IPS-15b (cell line): ENCODE data around the gene FIBIN.
"Not testable (repeated sequence)": the region's sequence is repeated elsewhere in the genome, so short reads cannot be mapped to it uniquely, and the experiment has no call there.

ENCODE experiments used
- H3K27me3 ChIP-seq: one replicate; pipeline ENCODE4 v1.6.1; 2013; ENCODE audit warnings: low read length; ENCODE audit not compliant: control insufficient read depth, insufficient read depth
- H3K36me3 ChIP-seq: one replicate; pipeline ENCODE4 v1.6.1; 2013; ENCODE audit warnings: low read length; ENCODE audit not compliant: control insufficient read depth, insufficient read depth
- H3K4me1 ChIP-seq: one replicate; pipeline ENCODE4 v1.6.1; 2013; ENCODE audit warnings: mild to moderate bottlenecking, low read length; ENCODE audit not compliant: control insufficient read depth, insufficient read depth
- H3K4me3 ChIP-seq: one replicate; pipeline ENCODE4 v1.5.1; 2013; ENCODE audit warnings: low read depth, low read length
- H3K9ac ChIP-seq: one replicate; pipeline ENCODE4 v1.6.1; 2013; ENCODE audit warnings: low read depth, mild to moderate bottlenecking, low read length
- H3K9me3 ChIP-seq: one replicate; pipeline ENCODE4 v1.6.1; 2013; ENCODE audit warnings: mild to moderate bottlenecking, low read length; ENCODE audit not compliant: control insufficient read depth, insufficient read depth

FIBIN gene

GRCh38 chr11:26958005-26958701 is 35.8 kb upstream of the FIBIN start:
- H3K4me1 ChIP-seq, result no peaks in the 10 kb centered on the region
- no peak overlapping the region for H3K4me3 ChIP-seq
- H3K9ac ChIP-seq, result no peak overlapping the region

GRCh38 chr11:26958702-26959049 is 35.2 kb upstream of the FIBIN start:
- Histone ChIP-seq H3K9me3 (no peaks in the 10 kb centered on the region), H3K36me3 (no peaks in the 10 kb centered on the region), H3K4me3 (no peak overlapping the region), H3K27me3 (no peaks in the 10 kb centered on the region), H3K4me1 (no peaks in the 10 kb centered on the region), H3K9ac (no peak overlapping the region)

More at GRCh38 chr11:26958005-26958701, 35.8 kb upstream of the FIBIN start:
- Histone ChIP-seq H3K36me3 (no peaks in the 10 kb centered on the region), H3K9me3 (no peaks in the 10 kb centered on the region), H3K27me3 (no peaks in the 10 kb centered on the region)

- no peak overlapping the region for H3K4me3 ChIP-seq
- H3K4me1 ChIP-seq, result no peaks in the 10 kb centered on the region
- no peak overlapping the region for H3K9ac ChIP-seq
- no peaks in the 10 kb centered on the region for H3K36me3 ChIP-seq
- H3K27me3 ChIP-seq, result no peaks in the 10 kb centered on the region
- H3K9me3 ChIP-seq, result no peaks in the 10 kb centered on the region
Measured at GRCh38 chr11:26960281-26960680, 33.6 kb upstream of the FIBIN start.

- H3K36me3 ChIP-seq, result no peaks in the 10 kb centered on the region
- H3K27me3 ChIP-seq, result no peaks in the 10 kb centered on the region
- H3K4me3 ChIP-seq, result no peak overlapping the region
- H3K9ac ChIP-seq, result no peak overlapping the region
- H3K4me1 ChIP-seq, result no peaks in the 10 kb centered on the region
- H3K9me3 ChIP-seq, result no peaks in the 10 kb centered on the region
Measured at GRCh38 chr11:26963764-26964163, 30.1 kb upstream of the FIBIN start.

- Histone ChIP-seq H3K4me3 (peak overlapping the region; percentile 41), H3K9me3 (no peaks in the 10 kb centered on the region), H3K36me3 (no peaks in the 10 kb centered on the region), H3K27me3 (no peaks in the 10 kb centered on the region), H3K9ac (no peak overlapping the region), H3K4me1 (no peaks in the 10 kb centered on the region)
Measured at GRCh38 chr11:26964339-26964738, 29.6 kb upstream of the FIBIN start.

- not testable (repeated sequence) for H3K36me3 ChIP-seq, H3K4me1 ChIP-seq, H3K9ac ChIP-seq, H3K27me3 ChIP-seq, H3K9me3 ChIP-seq
- peak overlapping the region; percentile 41 for H3K4me3 ChIP-seq
Measured at GRCh38 chr11:26964847-26965485, 28.9 kb upstream of the FIBIN start.

- H3K36me3 ChIP-seq, result no peaks in the 10 kb centered on the region
- no peak overlapping the region for H3K4me3 ChIP-seq
- no peaks in the 10 kb centered on the region for H3K9me3 ChIP-seq
- no peaks in the 10 kb centered on the region for H3K27me3 ChIP-seq
- H3K9ac ChIP-seq, result no peak overlapping the region
- H3K4me1 ChIP-seq, result no peaks in the 10 kb centered on the region
Measured at GRCh38 chr11:26971961-26972360, 22.0 kb upstream of the FIBIN start.

- no peaks in the 10 kb centered on the region for H3K36me3 ChIP-seq
- no peaks in the 10 kb centered on the region for H3K9me3 ChIP-seq
- no peaks in the 10 kb centered on the region for H3K27me3 ChIP-seq
- H3K9ac ChIP-seq, result no peak overlapping the region
- no peak overlapping the region for H3K4me3 ChIP-seq
- no peaks in the 10 kb centered on the region for H3K4me1 ChIP-seq
Measured at GRCh38 chr11:26974069-26974783, 19.7 kb upstream of the FIBIN start.

- no peaks in the 10 kb centered on the region for H3K27me3 ChIP-seq
- no peak overlapping the region for H3K9ac ChIP-seq
- no peaks in the 10 kb centered on the region for H3K36me3 ChIP-seq
- H3K4me1 ChIP-seq, result no peaks in the 10 kb centered on the region
- no peaks in the 10 kb centered on the region for H3K9me3 ChIP-seq
- H3K4me3 ChIP-seq, result no peak overlapping the region
Measured at GRCh38 chr11:26974996-26975395, 18.9 kb upstream of the FIBIN start.

GRCh38 chr11:26976389-26976788 is 17.5 kb upstream of the FIBIN start:
- H3K4me3 ChIP-seq, result no peak overlapping the region
- no peaks in the 10 kb centered on the region for H3K9me3 ChIP-seq
- no peaks in the 10 kb centered on the region for H3K4me1 ChIP-seq
- no peaks in the 10 kb centered on the region for H3K36me3 ChIP-seq
- H3K9ac ChIP-seq, result no peak overlapping the region
- no peaks in the 10 kb centered on the region for H3K27me3 ChIP-seq

- H3K27me3 ChIP-seq, H3K9ac ChIP-seq, H3K4me1 ChIP-seq, H3K4me3 ChIP-seq, H3K36me3 ChIP-seq, H3K9me3 ChIP-seq: not testable (repeated sequence)
Measured at GRCh38 chr11:26977209-26977608, 16.7 kb upstream of the FIBIN start.

- Histone ChIP-seq H3K4me1 (no peaks in the 10 kb centered on the region), H3K36me3 (no peaks in the 10 kb centered on the region), H3K27me3 (no peaks in the 10 kb centered on the region), H3K4me3 (no peak overlapping the region), H3K9me3 (no peaks in the 10 kb centered on the region), H3K9ac (no peak overlapping the region)
Measured at GRCh38 chr11:26983645-26984044, 10.3 kb upstream of the FIBIN start.
